Eye (tissue), 1 donor: ENCODE measurements around the gene FAM136A.
"Not testable (repeated sequence)": the region's sequence is repeated elsewhere in the genome, so short reads cannot be mapped to it uniquely, and the experiment has no call there.

Experiments used
- DNase-seq: peaks from one replicate; pipeline ENCODE4 v3.0.0-alpha.2; 2015

Gene FAM136A

GRCh38 chr2:70301344-70302194, at the start of gene FAM136A:
Gene FAM136A (minus strand): TSS chr2:70302067. CDS start chr2:70302011, 56 bp downstream.
- DNase-seq = peak; percentile 95

DNA sequence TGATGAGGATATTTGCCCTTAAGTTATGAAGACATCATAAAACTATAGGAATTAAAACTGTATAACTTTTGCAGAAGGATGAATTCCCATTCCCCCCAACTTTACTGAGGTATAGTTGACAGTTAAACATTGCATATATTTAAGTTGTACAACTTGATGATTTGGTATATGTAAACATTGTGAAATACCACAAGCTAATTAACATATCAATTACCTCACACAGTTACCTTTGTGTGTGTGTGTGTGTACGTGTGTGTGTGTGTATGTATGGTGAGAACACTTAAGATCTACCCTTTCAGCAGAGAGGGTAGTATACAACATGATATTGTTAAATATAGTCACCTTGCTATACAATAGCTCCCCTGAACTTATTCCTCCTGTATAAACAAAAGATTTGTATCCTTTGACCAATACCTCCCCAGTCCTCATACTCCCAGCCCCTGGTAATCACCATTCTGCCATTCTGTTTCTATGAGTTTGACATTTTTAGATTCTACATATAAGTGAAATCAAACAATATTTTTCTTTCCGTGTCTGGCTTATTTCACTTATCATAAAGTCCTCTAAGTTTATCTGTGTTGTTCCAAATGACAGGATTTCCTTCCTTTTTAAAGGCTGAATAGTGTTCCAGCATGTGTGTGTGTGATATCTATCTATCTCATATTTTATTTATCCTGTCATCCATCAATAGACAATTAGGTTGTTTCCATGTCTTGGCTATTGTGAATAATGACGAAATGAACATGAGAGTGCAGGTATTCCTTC, 48.2 kb upstream of the FAM136A start:
- DNase-seq = no peak

DNA sequence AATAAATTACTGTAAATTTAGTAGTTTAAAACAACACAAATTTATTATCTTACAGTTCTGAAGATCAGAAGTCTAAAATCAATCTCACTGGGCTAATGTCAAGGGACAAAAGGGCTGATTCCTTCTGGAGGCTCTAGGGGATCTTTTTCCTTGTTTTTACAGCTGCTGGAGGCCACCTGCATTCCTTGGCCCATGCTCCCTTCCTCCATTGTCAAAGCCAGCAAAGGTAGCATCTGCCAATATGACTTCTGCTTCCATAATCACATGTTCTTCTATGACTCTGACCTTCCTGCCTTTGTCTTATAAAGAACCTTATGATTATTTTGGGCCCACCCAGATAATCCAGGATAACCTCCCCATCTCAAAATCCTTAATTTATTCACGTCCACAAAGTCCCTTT, 46.0 kb upstream of the FAM136A start:
- no peak for DNase-seq

DNA sequence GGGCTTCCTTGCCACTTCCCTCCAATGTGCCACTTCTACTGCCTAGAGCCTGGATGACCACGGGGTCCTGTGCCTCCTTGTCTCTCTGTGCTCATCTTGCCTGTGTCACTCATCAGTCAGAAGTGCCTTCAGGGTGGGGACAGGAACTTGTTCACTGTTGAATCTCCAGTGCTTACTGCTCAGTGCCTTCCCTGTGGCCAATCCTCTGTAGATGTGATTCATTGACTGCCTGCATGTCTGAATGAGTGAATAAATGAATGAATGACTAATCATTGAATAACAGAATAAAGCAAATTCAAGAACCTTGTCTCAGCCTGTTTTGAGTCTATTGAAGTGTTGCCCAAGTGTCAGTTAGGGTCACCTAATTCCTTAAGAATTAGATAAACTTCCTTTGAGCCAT, 42.3 kb upstream of the FAM136A start:
- DNase-seq = no peak

DNA sequence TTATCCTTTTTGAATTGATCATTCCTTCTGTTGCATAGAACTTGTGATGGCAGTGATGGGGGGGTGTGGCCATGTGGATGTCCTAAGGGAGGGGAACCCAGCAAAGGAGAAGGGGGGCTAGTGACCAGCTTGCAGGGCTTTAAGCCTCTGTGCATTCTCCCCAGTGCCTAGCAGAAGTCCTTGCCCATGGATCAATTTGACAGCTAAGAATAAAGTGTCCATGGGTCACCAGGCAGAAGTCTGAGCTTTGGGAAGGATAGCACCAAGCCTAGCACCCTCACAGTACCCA, 39.6 kb upstream of the FAM136A start:
- no peak for DNase-seq

DNA sequence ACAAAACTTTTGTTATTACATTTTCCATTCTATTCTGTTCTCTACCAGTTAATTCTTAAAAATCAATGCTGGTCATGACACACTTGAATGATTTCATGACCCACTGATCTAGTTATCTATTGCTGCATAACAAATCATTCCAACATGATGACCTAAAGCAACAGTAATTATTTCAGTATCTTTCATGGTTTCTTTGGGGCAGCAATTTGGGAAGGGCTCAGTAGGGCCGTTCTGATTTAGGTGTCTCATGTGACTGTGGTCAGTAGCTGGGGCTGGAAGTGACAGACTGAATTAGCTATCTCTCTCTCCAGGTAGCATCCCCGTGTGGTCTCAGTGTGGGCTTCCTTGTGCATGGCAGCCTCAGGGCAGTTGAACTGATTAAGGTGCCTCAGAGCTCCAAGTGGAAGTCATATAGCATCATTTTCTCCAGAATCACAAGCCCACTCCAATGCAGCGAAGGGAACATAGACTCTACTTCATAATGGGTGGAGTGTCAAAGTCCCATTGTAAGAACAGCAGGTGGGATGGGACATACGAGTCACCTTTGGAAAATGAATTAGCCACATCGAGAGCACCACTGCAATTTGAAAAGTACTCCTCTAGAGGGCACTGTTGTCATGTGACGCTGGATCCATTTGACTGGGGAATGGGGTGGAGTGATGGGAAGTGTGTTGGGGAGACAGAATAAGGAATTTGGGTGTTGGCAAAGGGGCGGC, 39.1 kb upstream of the FAM136A start:
- DNase-seq = peak; percentile 80

DNA sequence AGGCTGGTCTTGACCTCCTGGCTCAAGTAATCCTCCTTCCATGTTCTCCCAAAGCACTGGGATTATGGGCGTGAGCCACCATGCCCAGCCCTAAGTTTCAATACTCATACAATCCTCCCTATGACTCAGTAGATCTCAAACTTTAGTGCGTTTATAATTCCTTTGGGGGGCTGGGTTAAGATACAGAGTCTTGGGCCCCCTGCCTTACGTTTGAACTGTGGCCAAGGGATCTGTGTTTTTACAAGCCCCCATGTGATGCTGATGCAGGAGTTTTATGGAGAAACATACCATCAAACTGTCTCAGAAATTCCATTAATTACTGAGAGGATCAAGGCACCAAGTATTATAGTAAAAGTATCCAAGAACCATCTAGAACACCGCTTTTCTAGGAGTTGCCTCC, 38.2 kb upstream of the FAM136A start:
- DNase-seq = no peak

GRCh38 chr2:70336552-70336951, 34.7 kb upstream of the FAM136A start:
- DNase-seq = no peak

DNA sequence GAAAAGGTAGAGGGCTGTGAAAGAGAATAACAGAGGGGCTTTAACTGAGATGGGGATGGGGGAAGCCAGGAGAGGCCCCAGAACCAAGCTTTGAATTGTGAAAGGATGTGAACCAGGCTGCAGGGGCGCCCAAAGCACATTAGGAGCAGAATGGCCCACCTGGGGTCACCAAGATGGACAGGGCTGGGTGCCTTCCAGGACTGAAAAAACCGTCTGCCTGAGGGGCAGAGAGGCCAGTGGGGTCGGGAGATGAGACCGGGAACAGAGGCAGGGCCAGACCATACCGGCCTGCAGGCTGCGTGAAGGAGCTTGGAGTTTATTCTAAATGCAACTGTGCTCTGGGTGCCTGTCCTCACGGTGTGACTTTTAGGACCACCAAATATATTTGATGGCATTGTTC, 29.1 kb upstream of the FAM136A start:
- DNase-seq = no peak

GRCh38 chr2:70330476-70330875, 28.6 kb upstream of the FAM136A start:
- no peak for DNase-seq

- no peak for DNase-seq
Observed at GRCh38 chr2:70328921-70329561, 27.2 kb upstream of the FAM136A start.

- DNase-seq = no peak
Observed at GRCh38 chr2:70325875-70326274, 24.0 kb upstream of the FAM136A start.

DNA sequence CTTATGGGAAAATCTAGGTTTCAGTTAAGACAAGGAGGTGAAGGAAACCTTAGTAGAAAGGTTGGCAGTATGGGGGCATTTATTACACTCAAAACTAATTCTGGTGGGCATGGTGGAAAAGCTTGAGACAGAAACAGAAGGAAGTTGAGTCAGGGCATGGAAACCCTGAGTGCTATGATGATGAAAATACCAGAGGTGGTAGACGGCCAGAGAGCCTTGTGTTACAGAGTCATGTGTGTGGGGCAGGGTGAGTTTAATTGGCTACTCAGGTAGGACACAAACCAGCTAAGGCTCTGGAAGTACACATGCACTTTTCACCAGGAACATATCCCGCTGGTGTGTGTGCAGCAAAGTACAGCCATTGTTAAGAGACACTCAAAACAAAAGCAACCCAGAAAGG, 20.7 kb upstream of the FAM136A start:
- DNase-seq = no peak

GRCh38 chr2:70321370-70321769, 19.5 kb upstream of the FAM136A start:
- no peak for DNase-seq

DNA sequence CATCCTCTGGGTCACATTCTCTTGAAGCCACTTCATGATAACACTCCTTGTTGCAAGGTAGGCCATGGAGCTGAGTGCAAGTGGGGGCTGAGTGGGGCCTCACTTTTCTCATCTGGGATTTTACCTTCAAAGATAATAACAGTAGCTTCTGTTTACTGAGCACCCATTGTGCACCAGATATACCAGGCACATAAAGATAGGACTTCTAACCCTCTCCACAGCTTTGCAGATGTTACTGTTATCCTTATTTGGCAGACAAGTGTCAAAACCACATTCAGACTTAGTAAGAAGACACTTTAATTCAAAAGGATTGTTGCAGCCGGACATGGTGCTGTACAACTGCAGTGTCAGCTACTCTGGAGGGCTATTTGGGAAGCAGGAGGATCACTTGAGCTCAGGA, 12.8 kb upstream of the FAM136A start:
- no peak for DNase-seq

DNA sequence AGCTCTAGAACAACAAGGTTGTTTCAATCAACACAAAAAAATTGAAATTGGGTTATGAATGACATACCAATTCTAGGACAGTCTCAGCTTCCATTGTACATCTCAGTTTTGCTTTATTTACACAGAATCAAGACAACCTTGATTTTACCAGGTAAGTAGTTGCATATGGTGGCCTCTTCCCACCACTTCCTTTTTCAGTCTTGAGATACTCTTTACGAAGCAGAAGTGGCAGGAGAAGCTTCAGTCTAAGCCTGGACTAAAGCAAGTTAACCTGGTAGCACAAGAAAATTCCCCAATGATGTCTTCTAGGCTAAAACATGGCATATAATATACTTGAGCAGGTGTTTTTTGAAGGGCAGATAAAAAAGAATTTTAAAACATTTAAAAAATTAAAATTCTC, 10.7 kb upstream of the FAM136A start:
- DNase-seq = no peak

DNA sequence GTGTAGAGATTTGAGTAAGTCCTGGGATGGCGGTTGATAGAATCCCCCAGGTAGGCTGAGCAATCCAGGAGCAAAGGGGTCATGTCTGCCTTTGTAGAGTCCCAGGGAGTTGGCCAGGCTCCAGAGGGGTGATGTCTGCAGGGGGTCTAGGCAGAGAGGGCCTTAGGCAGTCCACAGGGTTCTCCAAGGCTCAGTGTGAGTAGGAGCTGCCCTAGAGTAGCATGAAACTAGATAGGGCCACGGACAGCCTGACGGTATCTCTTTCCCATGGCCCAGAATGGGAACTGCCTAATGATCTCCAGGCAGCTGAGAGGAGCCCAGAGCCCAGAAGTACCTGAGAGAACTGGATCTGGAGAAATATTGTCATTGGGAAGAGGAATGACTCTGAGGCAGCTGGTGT, 9.0 kb upstream of the FAM136A start:
- no peak for DNase-seq

GRCh38 chr2:70305531-70305930, 3.7 kb upstream of the FAM136A start:
- DNase-seq = no peak

- no peak for DNase-seq
Observed at GRCh38 chr2:70304498-70304897, 2.6 kb upstream of the FAM136A start.

DNA sequence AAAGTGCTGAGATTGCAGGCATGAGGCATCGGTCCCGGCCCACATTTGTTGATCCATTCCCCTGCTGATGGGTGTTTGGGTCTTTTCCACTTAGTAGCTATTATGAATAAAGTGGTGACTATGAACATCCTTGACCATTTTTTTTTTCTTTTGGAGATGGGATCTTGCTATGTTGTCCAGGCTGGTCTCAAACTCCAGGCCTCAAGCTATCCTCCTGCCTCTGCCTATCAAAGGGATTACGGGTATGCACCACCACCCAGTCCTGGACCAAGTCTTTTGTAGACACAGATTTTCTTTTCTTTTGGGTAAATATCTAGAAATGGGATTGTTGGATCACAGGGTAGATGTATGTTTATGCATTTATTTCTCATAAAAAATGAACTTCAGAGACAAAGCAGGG, 1.3 kb upstream of the FAM136A start:
- no peak for DNase-seq

DNA sequence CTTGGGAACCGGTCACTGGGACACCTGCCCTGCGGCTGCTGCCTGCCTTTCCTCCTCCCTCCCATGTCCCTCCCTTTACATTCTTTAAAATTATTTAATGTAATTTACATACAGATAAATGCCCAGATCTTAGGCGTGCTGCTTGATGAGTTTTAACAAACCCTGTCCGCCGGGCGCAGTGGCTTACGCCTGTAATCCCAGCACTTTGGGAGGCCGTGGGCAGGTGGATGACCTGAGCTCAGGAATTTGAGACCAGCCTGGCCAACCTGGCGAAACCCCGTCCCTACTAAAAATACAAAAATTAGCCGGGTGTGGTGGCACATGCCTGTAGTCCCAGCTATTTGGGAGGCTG, 304 bp upstream of the FAM136A start:
- not testable (repeated sequence) for DNase-seq

GRCh38 chr2:70300771-70301343, 1.0 kb downstream of the FAM136A start:
- no peak for DNase-seq

- not testable (repeated sequence) for DNase-seq
Observed at GRCh38 chr2:70297828-70298227, 4.0 kb downstream of the FAM136A start.
